Choroid plexus epithelial cell (primary cell): ENCODE data around the gene HNF1A.

ENCODE experiments used
- DNase-seq: peaks from one replicate; pipeline ENCODE4 v3.0.0-alpha.2; 2010; ENCODE audit warnings: low read depth
- H3K4me3 ChIP-seq: 2 replicates; pipeline ENCODE4 v1.5.1; 2011; ENCODE audit warnings: low read depth, mild to moderate bottlenecking, control low read depth, low read length, moderate library complexity
- CTCF ChIP-seq: conservative IDR thresholded peaks from 2 replicates; pipeline ENCODE4 v1.5.1; 2011; ENCODE audit warnings: low read depth, mild to moderate bottlenecking, control low read depth, inconsistent platforms, low read length, moderate library complexity

HNF1A gene

DNA sequence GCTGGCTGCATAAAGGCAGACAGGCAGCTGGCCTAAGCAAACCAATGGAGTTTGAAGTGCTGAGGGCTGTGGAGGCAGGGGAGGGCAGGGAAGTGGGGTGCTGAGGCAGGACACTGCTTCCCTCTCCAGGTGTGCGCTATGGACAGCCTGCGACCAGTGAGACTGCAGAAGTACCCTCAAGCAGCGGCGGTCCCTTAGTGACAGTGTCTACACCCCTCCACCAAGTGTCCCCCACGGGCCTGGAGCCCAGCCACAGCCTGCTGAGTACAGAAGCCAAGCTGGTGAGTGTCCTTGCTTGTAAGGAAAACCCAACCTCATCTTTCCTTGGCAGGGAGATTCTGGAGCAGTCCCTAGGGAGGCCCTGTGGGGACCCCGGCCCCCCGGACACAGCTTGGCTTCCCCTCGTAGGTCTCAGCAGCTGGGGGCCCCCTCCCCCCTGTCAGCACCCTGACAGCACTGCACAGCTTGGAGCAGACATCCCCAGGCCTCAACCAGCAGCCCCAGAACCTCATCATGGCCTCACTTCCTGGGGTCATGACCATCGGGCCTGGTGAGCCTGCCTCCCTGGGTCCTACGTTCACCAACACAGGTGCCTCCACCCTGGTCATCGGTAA lies 17.9 kb downstream of the HNF1A start:
- DNase-seq, result no peak
- TF ChIP-seq CTCF, result no peak
- H3K4me3 ChIP-seq, result no peak overlapping the region

DNA sequence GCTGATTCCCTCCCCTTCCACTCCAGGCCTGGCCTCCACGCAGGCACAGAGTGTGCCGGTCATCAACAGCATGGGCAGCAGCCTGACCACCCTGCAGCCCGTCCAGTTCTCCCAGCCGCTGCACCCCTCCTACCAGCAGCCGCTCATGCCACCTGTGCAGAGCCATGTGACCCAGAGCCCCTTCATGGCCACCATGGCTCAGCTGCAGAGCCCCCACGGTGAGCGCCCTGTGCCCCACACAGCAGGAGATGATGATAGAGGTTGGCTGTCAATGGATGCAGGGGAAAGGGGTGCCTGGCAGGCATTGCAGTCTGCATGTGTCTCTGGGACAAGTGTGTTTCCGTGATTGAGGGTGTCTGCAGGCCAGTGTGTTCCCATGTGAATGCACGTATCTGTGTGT lies 19.1 kb downstream of the HNF1A start:
- no peak overlapping the region for H3K4me3 ChIP-seq
- no peak for DNase-seq
- TF ChIP-seq CTCF, result no peak

DNA sequence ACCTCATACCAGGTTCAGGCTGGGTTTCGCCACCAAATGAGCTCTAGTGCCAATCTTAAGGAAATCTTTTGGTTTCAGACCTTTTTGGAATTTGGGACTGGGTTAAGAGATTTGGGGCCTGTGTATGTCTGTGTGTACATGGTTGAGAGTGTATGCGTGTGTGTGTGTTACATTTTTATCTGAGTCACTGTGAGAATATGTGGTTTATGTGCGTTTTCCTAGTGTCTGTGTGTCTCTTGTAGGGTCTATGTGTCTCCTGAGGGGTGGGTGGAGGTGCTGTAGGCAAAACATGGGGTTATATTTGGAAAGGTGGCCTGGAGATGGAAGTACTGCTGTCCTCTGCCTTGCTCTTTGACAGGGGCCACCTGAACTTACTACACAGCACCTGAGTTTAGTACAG lies 20.1 kb downstream of the HNF1A start:
- H3K4me3 ChIP-seq, result no peak overlapping the region
- TF ChIP-seq CTCF, result no peak
- DNase-seq, result no peak

DNA sequence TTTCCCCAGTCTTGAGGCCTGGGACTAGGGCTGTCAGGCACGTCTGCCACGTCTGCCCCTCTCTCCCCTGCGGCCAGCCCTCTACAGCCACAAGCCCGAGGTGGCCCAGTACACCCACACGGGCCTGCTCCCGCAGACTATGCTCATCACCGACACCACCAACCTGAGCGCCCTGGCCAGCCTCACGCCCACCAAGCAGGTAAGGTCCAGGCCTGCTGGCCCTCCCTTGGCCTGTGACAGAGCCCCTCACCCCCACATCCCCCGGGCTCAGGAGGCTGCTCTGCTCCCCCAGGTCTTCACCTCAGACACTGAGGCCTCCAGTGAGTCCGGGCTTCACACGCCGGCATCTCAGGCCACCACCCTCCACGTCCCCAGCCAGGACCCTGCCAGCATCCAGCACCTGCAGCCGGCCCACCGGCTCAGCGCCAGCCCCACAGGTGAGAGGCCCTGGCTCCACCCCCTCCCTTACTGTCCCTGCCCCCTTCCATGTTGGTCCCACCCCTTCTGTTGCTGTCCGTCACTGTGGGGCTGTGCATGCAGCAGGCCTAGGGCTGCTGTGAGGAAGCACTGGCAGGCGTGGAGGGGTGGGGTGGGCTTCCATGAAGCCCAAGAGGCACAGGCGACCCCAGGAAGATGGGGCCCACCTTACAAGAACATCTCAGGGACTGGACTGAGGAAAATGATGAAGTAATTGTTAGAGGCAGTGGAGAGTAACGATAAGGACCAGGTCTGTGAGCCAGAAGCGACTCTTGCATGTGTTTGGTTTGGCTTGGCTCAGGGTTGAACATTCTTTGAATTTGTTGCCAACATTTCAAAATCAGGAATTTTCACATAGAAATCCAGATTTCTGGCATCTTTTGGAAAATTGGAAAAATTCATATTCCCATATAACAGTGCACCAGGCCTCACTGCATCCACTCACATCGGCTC lies 21.1 kb downstream of the HNF1A start:
- no peak overlapping the region for H3K4me3 ChIP-seq
- peak; percentile 30 for DNase-seq
- no peak for TF ChIP-seq CTCF

DNA sequence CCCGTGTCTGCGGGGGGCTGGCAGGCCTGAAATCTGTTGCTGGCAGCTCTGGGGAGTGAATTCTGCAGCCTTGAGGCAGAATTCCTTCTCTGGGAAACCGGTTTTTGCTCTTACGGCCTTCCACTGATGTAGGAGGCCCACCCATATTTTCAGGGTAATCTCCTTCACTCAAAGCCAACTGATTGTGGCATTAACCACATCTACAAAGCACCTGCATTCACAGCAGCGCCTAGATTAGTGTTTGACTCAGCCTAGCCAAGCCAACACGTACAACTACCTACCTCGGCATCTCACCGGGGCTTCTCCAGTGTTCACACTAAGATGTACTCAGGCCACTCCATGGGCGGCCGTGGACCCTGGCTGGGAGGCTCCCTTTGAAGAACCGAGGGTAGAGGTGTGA lies 22.2 kb downstream of the HNF1A start:
- no peak for TF ChIP-seq CTCF
- DNase-seq, result no peak
- no peak overlapping the region for H3K4me3 ChIP-seq

GRCh38 chr12:121001060-121001459 lies 22.7 kb downstream of the HNF1A start:
- DNase-seq, result no peak
- H3K4me3 ChIP-seq, result no peak overlapping the region
- no peak for TF ChIP-seq CTCF
